HepG2 (cell line): ENCODE results near the gene NEMF. TPM values are rescaled to one million over a fixed set of nuclear protein-coding genes. Genes with fewer than 3 reads are reported as not detected.

Experiments
- ATAC-seq: fragments of 200-7000 bp; cut with Tn5 transposase; 3 replicates; pipeline ENCODE4 v1.9.1; 2020; ENCODE audit warnings: mild to moderate bottlenecking, moderate library complexity
- BruUV-seq: library from RNA; stranded (reverse); fragments of 400-500 nt; replicated peaks from 2 replicates; lab custom pipeline; 2021; lab: Mats Ljungman, UMichigan
- CTCF ChIA-PET: fragments of 300-600 bp; formaldehyde crosslinking; extraction: SDS; loops from one replicate; lab custom pipeline; 2021; ENCODE audit warnings: low total read pairs, inconsistent platforms, low intra/inter-chr PET ratio; lab: Yijun Ruan, JAX
- POLR2A ChIA-PET: fragments of 350-600 bp; sonication (Branson Sonifier 250); formaldehyde crosslinking; loops from one replicate; lab custom pipeline; 2020; ENCODE audit warnings: antibody characterized with exemption, inconsistent platforms; lab: Yijun Ruan, JAX
- DNase-seq: peaks from one replicate; pipeline ENCODE4 v3.0.0-alpha.2; 2015; ENCODE audit warnings: low spot score
- FAIRE-seq: peaks from 3 replicates; lab custom pipeline; 2011; peaks lifted over from hg19 to GRCh38; lab: Jason Lieb, UNC
- H2AFZ ChIP-seq: one replicate; pipeline ENCODE4 v1.6.1; 2011; ENCODE audit warnings: low read length, inconsistent platforms
- H3K27ac ChIP-seq: fragments of 300-600 bp; 3 replicates; pipeline ENCODE4 v1.8.0; 2011; ENCODE audit warnings: mixed run types, mild to moderate bottlenecking, mixed read lengths, low read length, inconsistent platforms; ENCODE audit not compliant: insufficient read depth; ENCODE audit errors: extremely low read length
- H3K27me3 ChIP-seq, 2 experiments: fragments of 200-600 bp in 1 of 2; 2 replicates in 1 of 2; 3 replicates in 1 of 2; pipeline versions ENCODE4 v1.6.0 to v1.8.0; 2011; ENCODE audit warnings: low read length in 2 of 2, mild to moderate bottlenecking in 2 of 2, moderate library complexity in 2 of 2, inconsistent platforms in 1 of 2; ENCODE audit not compliant: insufficient read depth in 2 of 2, control insufficient read depth in 1 of 2
- H3K36me3 ChIP-seq, 2 experiments: fragments of 200-600 bp in 1 of 2; replicated peaks in 1 of 2; 2 replicates in 1 of 2; 3 replicates in 1 of 2; pipeline versions ENCODE4 v1.5.1 to v1.8.0; 2011; ENCODE audit warnings: low read length in 2 of 2, inconsistent platforms in 1 of 2; ENCODE audit not compliant: insufficient read depth in 2 of 2, control insufficient read depth in 1 of 2
- H3K4me1 ChIP-seq: 2 replicates; pipeline ENCODE4 v1.5.1; 2012; ENCODE audit warnings: low read length, inconsistent platforms; ENCODE audit not compliant: insufficient read depth
- H3K4me2 ChIP-seq: 2 replicates; pipeline ENCODE4 v1.6.0; 2011; ENCODE audit warnings: low read depth, low read length, inconsistent platforms
- H3K4me3 ChIP-seq, 3 experiments: fragments of 200-600 bp in 1 of 3; sonication (generic), shearing (Covaris generic) in 1 of 3; replicated peaks in 1 of 3; 2 replicates each; pipeline ENCODE4 v1.5.1; 2011 to 2016; ENCODE audit warnings: low read length in 3 of 3, inconsistent platforms in 2 of 3, low read depth in 2 of 3, mild to moderate bottlenecking in 2 of 3, control low read depth in 1 of 3, mixed read lengths in 1 of 3; ENCODE audit not compliant: insufficient read depth in 1 of 3
- H3K79me2 ChIP-seq: one replicate; pipeline ENCODE4 v1.6.1; 2011; ENCODE audit warnings: low read length, inconsistent platforms; ENCODE audit not compliant: insufficient read depth
- H3K9ac ChIP-seq: 2 replicates; pipeline ENCODE4 v1.6.0; 2011; ENCODE audit warnings: mild to moderate bottlenecking, low read depth, low read length, inconsistent platforms; ENCODE audit not compliant: insufficient read depth
- H3K9me3 ChIP-seq: 2 replicates; pipeline ENCODE4 v1.5.1; 2012; ENCODE audit warnings: mild to moderate bottlenecking, low read length
- H4K20me1 ChIP-seq: 2 replicates; pipeline ENCODE4 v1.6.0; 2011; ENCODE audit warnings: inconsistent platforms, mild to moderate bottlenecking, low read length, moderate library complexity; ENCODE audit not compliant: insufficient read depth
- GABPB1 ChIP-seq: IDR thresholded peaks from 2 replicates; pipeline ENCODE4 v1.6.1; 2016; ENCODE audit warnings: mild to moderate bottlenecking, missing genetic modification reagents, moderate library complexity, missing compliant biosample characterization
- MBD4 ChIP-seq: IDR thresholded peaks from 2 replicates; pipeline ENCODE4 v1.6.1; 2012; ENCODE audit warnings: low read length, inconsistent platforms, borderline replicate concordance
- NCOA5 ChIP-seq: sonication (generic); formaldehyde crosslinking; IDR thresholded peaks from 2 replicates; pipeline ENCODE4 v1.4.0; 2020; ENCODE audit warnings: missing genetic modification reagents
- TBL1XR1 ChIP-seq: fragments of 150-350 bp; IDR thresholded peaks from 2 replicates; pipeline ENCODE4 v1.6.1; 2014; ENCODE audit warnings: borderline replicate concordance, low read length; ENCODE audit not compliant: partially characterized antibody
- ZNF333 ChIP-seq: sonication (generic); formaldehyde crosslinking; IDR thresholded peaks from 2 replicates; pipeline ENCODE4 v1.4.0; 2020; ENCODE audit warnings: mild to moderate bottlenecking, missing genetic modification reagents, borderline replicate concordance
- ZNF441 ChIP-seq: sonication (generic); formaldehyde crosslinking; IDR thresholded peaks from 2 replicates; pipeline ENCODE4 v1.7.0; 2021; ENCODE audit warnings: missing genetic modification reagents, borderline replicate concordance
- WGBS: methylation state at CpG from one replicate; pipeline ENCODE4 v1.1.6; 2017; ENCODE audit warnings: low lambda C conversion rate; 5-methylcytosine and 5-hydroxymethylcytosine counted together
- in situ Hi-C: cut with HindIII; loops from 2 replicates; pipeline ENCODE4 v1.10.0; 2017; ENCODE audit warnings: low pct_unique_long_range_greater_than_20kb; ENCODE audit not compliant: extremely low pct_ligation_motif_present
- intact Hi-C: fragments of 100-400 bp; cut with micrococcal nuclease; formaldehyde crosslinking; loops from one replicate; pipeline ENCODE4 v1.10.0; 2022; ENCODE audit not compliant: unreplicated experiment
- polyA plus RNA-seq, 8 experiments: library from polyadenylated mRNA; depleted of rRNA in 3 of 8; stranded (reverse) in 7 of 8; unstranded in 1 of 8; fragments of >200 nt; fragmentation: Illumina TruSeq in 4 of 8; extraction: Trizol in 4 of 8; gene quantifications; 2 replicates each; pipeline versions ENCODE4 v1.2.1 to v1.2.3, GENCODE V29; 2011 to 2016; ENCODE audit warnings: low read depth in 4 of 8, missing spikeins in 1 of 8, mixed read lengths in 1 of 8; ENCODE audit not compliant: insufficient read depth in 1 of 8
- total RNA-seq, 5 experiments: library from RNA; depleted of rRNA; stranded (reverse); fragments of >200 nt; fragmentation: Illumina TruSeq; extraction: Trizol; gene quantifications; 2 replicates each; pipeline ENCODE4 v1.2.3, GENCODE V29; 2016; ENCODE audit warnings: low read depth in 1 of 5
- TF ChIP-seq, protein P1 (sequence below): sonication (generic); formaldehyde crosslinking; IDR thresholded peaks from 2 replicates; pipeline ENCODE4 v1.4.0; 2020; ENCODE audit warnings: missing genetic modification reagents

The NEMF gene
- total and polyA plus RNA-seq, 2 of the 13 experiments (the other 11 are each of a cell fraction or from before 2014, with no cell fraction given) = 21.3 to 57.9 TPM

DNA sequence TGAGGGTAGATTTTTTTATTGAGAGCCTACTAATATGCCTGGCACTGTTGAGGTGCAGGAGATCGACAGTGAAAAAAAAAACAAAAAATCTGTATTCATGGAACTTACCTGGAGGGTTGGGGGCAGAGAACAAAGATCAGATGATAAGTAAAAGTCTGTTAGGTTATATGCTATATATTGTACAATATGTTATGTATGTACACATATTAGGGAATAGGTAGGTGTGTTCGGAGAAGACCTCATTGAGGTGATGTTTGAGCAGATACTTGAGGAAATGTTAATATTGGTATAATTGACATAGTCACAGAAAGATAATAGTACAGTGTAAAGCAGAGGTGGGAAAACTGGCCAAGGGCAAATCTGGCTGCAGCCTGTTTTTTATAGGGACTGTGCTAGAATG, 45.9 kb upstream of the NEMF start:
- in situ Hi-C loops = no loop called here
- CTCF ChIA-PET = no interaction called here
- H4K20me1 ChIP-seq = peaks cover 27% of the 10 kb centered on the region

More for the DNA sequence above, 45.9 kb upstream of the NEMF start:
- ATAC-seq = no peak
- Histone ChIP-seq H3K9me3 (no peaks in the 10 kb centered on the region), H3K9ac (no peak overlapping the region), H3K4me1 (peaks cover 41% of the 10 kb centered on the region), H3K27ac (no peak overlapping the region), H3K4me3 (no peak overlapping the region), H2AFZ (no peak overlapping the region), H3K36me3 (no peaks in the 10 kb centered on the region; a peak in 2 of 5 replicates), H3K79me2 (peaks cover 45% of the 10 kb centered on the region), H3K4me2 (0 out of 2 replicates have a peak overlapping the region, but pooled peaks have one; percentile 20), H3K27me3 (no peaks in the 10 kb centered on the region)
- FAIRE-seq = no peak
- DNase-seq = no peak
- no TSS peak for BruUV-seq
- POLR2A ChIA-PET = no interaction called here
- intact Hi-C loops = loop anchor here (5.0 kb wide), 1 partner anchor 69 kb away; no protein-coding TSS in a partner anchor
- WGBS = 79% methylated on average over 2 of the region's 2 CpGs
- TF ChIP-seq MBD4 (no peak), TBL1XR1 (no peak), ZNF441 (CRISPR knock-in tag) (no peak), ZNF333 (CRISPR knock-in tag) (no peak), GABPB1 (no peak), NCOA5 (no peak)
- TF ChIP-seq, protein P1, sequence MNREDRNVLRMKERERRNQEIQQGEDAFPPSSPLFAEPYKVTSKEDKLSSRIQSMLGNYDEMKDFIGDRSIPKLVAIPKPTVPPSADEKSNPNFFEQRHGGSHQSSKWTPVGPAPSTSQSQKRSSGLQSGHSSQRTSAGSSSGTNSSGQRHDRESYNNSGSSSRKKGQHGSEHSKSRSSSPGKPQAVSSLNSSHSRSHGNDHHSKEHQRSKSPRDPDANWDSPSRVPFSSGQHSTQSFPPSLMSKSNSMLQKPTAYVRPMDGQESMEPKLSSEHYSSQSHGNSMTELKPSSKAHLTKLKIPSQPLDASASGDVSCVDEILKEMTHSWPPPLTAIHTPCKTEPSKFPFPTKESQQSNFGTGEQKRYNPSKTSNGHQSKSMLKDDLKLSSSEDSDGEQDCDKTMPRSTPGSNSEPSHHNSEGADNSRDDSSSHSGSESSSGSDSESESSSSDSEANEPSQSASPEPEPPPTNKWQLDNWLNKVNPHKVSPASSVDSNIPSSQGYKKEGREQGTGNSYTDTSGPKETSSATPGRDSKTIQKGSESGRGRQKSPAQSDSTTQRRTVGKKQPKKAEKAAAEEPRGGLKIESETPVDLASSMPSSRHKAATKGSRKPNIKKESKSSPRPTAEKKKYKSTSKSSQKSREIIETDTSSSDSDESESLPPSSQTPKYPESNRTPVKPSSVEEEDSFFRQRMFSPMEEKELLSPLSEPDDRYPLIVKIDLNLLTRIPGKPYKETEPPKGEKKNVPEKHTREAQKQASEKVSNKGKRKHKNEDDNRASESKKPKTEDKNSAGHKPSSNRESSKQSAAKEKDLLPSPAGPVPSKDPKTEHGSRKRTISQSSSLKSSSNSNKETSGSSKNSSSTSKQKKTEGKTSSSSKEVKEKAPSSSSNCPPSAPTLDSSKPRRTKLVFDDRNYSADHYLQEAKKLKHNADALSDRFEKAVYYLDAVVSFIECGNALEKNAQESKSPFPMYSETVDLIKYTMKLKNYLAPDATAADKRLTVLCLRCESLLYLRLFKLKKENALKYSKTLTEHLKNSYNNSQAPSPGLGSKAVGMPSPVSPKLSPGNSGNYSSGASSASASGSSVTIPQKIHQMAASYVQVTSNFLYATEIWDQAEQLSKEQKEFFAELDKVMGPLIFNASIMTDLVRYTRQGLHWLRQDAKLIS = no peak
